IPS DF 19.7 (cell line): ENCODE data around the gene SMC1B.
"Not testable (repeated sequence)": the region's sequence is repeated elsewhere in the genome, so short reads cannot be mapped to it uniquely, and the experiment has no call there.

Experiments used
- DNase-seq: peaks from one replicate; pipeline ENCODE4 v3.0.0-alpha.2; 2013; ENCODE audit warnings: low read depth, low spot score

SMC1B gene

GRCh38 chr22:45349916-45350315, 63.5 kb downstream of the SMC1B start:
- no peak for DNase-seq

- DNase-seq: peak; percentile 5
Measured at GRCh38 chr22:45344334-45344733, 69.1 kb downstream of the SMC1B start.

GRCh38 chr22:45343143-45343542, 70.3 kb downstream of the SMC1B start:
- no peak for DNase-seq

- DNase-seq: no peak
Measured at GRCh38 chr22:45341498-45341897, 71.9 kb downstream of the SMC1B start.

GRCh38 chr22:45340323-45340722, 73.1 kb downstream of the SMC1B start:
- no peak for DNase-seq

GRCh38 chr22:45338795-45339194, 74.6 kb downstream of the SMC1B start:
- no peak for DNase-seq

- no peak for DNase-seq
Measured at GRCh38 chr22:45337536-45337935, 75.9 kb downstream of the SMC1B start.

- DNase-seq: no peak
Measured at GRCh38 chr22:45336971-45337431, 76.4 kb downstream of the SMC1B start.

GRCh38 chr22:45335854-45336522, 77.4 kb downstream of the SMC1B start:
- no peak for DNase-seq

GRCh38 chr22:45335021-45335818, 78.2 kb downstream of the SMC1B start:
- no peak for DNase-seq

- no peak for DNase-seq
Measured at GRCh38 chr22:45334528-45334927, 78.9 kb downstream of the SMC1B start.

GRCh38 chr22:45334068-45334467, 79.3 kb downstream of the SMC1B start:
- no peak for DNase-seq

GRCh38 chr22:45332001-45332400, 81.4 kb downstream of the SMC1B start:
- DNase-seq: no peak

GRCh38 chr22:45331486-45331885, 81.9 kb downstream of the SMC1B start:
- no peak for DNase-seq

- DNase-seq: no peak
Measured at GRCh38 chr22:45330548-45330947, 82.9 kb downstream of the SMC1B start.

- no peak for DNase-seq
Measured at GRCh38 chr22:45329530-45329936, 83.9 kb downstream of the SMC1B start.

- no peak for DNase-seq
Measured at GRCh38 chr22:45328822-45329529, 84.4 kb downstream of the SMC1B start.

- DNase-seq: not testable (repeated sequence)
Measured at GRCh38 chr22:45328261-45328660, 85.1 kb downstream of the SMC1B start.

- DNase-seq: no peak
Measured at GRCh38 chr22:45324311-45324711, 89.1 kb downstream of the SMC1B start.

- no peak for DNase-seq
Measured at GRCh38 chr22:45323695-45324094, 89.7 kb downstream of the SMC1B start.

GRCh38 chr22:45322873-45323525, 90.4 kb downstream of the SMC1B start:
- DNase-seq: no peak

- DNase-seq: no peak
Measured at GRCh38 chr22:45321827-45322226, 91.6 kb downstream of the SMC1B start.
